SK-N-SH treated with all-trans-retinoic acid at 6 μM for 48 hours (cell line): ENCODE results near the gene SLC25A3.

Experiments
- ATAC-seq: fragments of 200-7000 bp; cut with Tn5 transposase; 3 replicates; pipeline ENCODE4 v1.9.1; 2020; ENCODE audit warnings: mild to moderate bottlenecking, moderate library complexity
- ARNTL ChIP-seq: fragments of 450-650 bp; formaldehyde crosslinking; IDR thresholded peaks from 2 replicates; pipeline ENCODE4 v1.5.0; 2020; ENCODE audit warnings: low read depth, mild to moderate bottlenecking, moderate library complexity, borderline replicate concordance
- BACH2 ChIP-seq: fragments of 250-450 bp; sonication (Bioruptor Pico); IDR thresholded peaks from 2 replicates; pipeline ENCODE4 v1.9.0; 2021; ENCODE audit warnings: mild to moderate bottlenecking, borderline replicate concordance
- CSDC2 ChIP-seq: fragments of 250-450 bp; sonication (Bioruptor Pico); IDR thresholded peaks from 2 replicates; pipeline ENCODE4 v1.5.0; 2020; ENCODE audit warnings: mild to moderate bottlenecking, moderate library complexity
- GLIS3 ChIP-seq: fragments of 250-450 bp; sonication (Bioruptor Pico); IDR thresholded peaks from 2 replicates; pipeline ENCODE4 v1.5.0; 2020; ENCODE audit warnings: mild to moderate bottlenecking, moderate library complexity
- ISL1 ChIP-seq: fragments of 250-450 bp; sonication (Bioruptor Pico); IDR thresholded peaks from 2 replicates; pipeline ENCODE4 v2.1.2; 2022; ENCODE audit warnings: mild to moderate bottlenecking, moderate library complexity
- OSR1 ChIP-seq: fragments of 250-450 bp; sonication (Bioruptor Pico); IDR thresholded peaks from 2 replicates; pipeline ENCODE4 v1.8.0; 2022; ENCODE audit warnings: moderate library complexity, mild to moderate bottlenecking, inconsistent platforms
- RARB ChIP-seq: fragments of 250-450 bp; sonication (Bioruptor Pico); IDR thresholded peaks from 2 replicates; pipeline ENCODE4 v1.8.0; 2021; ENCODE audit warnings: mild to moderate bottlenecking, moderate library complexity
- SNAI2 ChIP-seq: fragments of 250-450 bp; sonication (Bioruptor Pico); IDR thresholded peaks from 2 replicates; pipeline ENCODE4 v1.5.0; 2020; ENCODE audit warnings: mild to moderate bottlenecking, moderate library complexity
- TCF4 ChIP-seq: fragments of 250-450 bp; sonication (Bioruptor Pico); IDR thresholded peaks from 2 replicates; pipeline ENCODE4 v1.8.0; 2021; ENCODE audit warnings: mild to moderate bottlenecking, moderate library complexity, borderline replicate concordance
- TOX ChIP-seq: fragments of 250-450 bp; sonication (Bioruptor Pico); IDR thresholded peaks from 2 replicates; pipeline ENCODE4 v1.8.0; 2021; ENCODE audit warnings: mild to moderate bottlenecking, moderate library complexity, borderline replicate concordance
- ZFP30 ChIP-seq: fragments of 450-650 bp; formaldehyde crosslinking; IDR thresholded peaks from 2 replicates; pipeline ENCODE4 v1.5.0; 2022; ENCODE audit warnings: mild to moderate bottlenecking, moderate library complexity
- ZNF70 ChIP-seq: fragments of 450-650 bp; formaldehyde crosslinking; IDR thresholded peaks from 2 replicates; pipeline ENCODE4 v1.5.0; 2020; ENCODE audit warnings: mild to moderate bottlenecking, moderate library complexity
- ZNF8 ChIP-seq: fragments of 450-650 bp; formaldehyde crosslinking; IDR thresholded peaks from 2 replicates; pipeline ENCODE4 v1.5.0; 2020; ENCODE audit warnings: mild to moderate bottlenecking, moderate library complexity
- TF ChIP-seq, protein P1 (sequence below): fragments of 250-450 bp; sonication (Bioruptor Pico); IDR thresholded peaks from 2 replicates; pipeline ENCODE4 v1.5.1; 2021; ENCODE audit warnings: mild to moderate bottlenecking, moderate library complexity
- TF ChIP-seq, protein P2 (sequence below): fragments of 250-450 bp; sonication (Bioruptor Pico); IDR thresholded peaks from 2 replicates; pipeline ENCODE4 v1.5.1; 2020; ENCODE audit warnings: low read depth, mild to moderate bottlenecking, moderate library complexity
- TF ChIP-seq, protein P3 (sequence below): fragments of 250-450 bp; sonication (Bioruptor Pico); IDR thresholded peaks from 2 replicates; pipeline ENCODE4 v1.8.0; 2020; ENCODE audit warnings: mild to moderate bottlenecking, moderate library complexity, borderline replicate concordance
- TF ChIP-seq, protein P4 (sequence below): fragments of 250-450 bp; sonication (Bioruptor Pico); IDR thresholded peaks from 2 replicates; pipeline ENCODE4 v1.5.0; 2020; ENCODE audit warnings: mild to moderate bottlenecking, moderate library complexity
- TF ChIP-seq, protein P5 (sequence below): fragments of 250-450 bp; sonication (Bioruptor Pico); IDR thresholded peaks from 2 replicates; pipeline ENCODE4 v1.8.0; 2021; ENCODE audit warnings: low read depth, mild to moderate bottlenecking, moderate library complexity, borderline replicate concordance

The SLC25A3 gene

DNA sequence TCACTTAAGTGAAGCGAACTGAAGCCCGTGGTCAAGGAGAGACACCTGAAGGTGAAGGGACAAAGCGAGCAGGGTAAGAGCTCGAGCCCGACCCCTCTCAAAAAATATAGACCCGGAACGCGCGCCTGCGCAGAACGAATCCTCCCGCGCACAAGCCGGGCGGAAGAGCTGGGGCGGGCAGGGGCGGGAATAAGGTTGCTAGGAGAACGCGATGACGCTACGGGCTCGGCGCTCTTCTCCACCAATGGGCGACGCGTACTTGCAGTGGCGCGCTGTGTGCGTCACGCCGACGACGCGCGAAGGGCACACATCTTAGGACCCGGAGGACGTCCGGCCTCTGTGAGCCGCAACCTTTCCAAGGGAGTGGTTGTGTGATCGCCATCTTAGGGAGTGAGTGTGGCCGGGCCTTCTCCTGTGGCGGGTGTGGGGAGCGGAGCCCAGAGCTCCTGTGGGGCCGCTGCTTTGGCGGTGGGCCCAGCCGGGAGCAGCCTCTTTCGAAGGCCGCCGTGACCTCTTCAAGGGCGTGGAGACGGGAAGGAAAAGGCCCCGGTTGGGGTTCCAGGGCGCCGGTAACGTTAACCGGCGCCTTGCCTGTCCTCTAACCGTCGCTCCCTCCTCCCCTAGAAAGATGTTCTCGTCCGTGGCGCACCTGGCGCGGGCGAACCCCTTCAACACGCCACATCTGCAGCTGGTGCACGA, at the start of gene SLC25A3:
Gene SLC25A3, plus strand, starts transcription at position 336 of the 699 bp plus-strand sequence. Its CDS starts 293 bp downstream, at position 629.
- TF ChIP-seq CSDC2 (CRISPR knock-in tag) (no peak), BACH2 (CRISPR knock-in tag) (no peak), SNAI2 (CRISPR knock-in tag) (no peak), ZFP30 (CRISPR knock-in tag) (no peak)
- TF ChIP-seq, protein P1, sequence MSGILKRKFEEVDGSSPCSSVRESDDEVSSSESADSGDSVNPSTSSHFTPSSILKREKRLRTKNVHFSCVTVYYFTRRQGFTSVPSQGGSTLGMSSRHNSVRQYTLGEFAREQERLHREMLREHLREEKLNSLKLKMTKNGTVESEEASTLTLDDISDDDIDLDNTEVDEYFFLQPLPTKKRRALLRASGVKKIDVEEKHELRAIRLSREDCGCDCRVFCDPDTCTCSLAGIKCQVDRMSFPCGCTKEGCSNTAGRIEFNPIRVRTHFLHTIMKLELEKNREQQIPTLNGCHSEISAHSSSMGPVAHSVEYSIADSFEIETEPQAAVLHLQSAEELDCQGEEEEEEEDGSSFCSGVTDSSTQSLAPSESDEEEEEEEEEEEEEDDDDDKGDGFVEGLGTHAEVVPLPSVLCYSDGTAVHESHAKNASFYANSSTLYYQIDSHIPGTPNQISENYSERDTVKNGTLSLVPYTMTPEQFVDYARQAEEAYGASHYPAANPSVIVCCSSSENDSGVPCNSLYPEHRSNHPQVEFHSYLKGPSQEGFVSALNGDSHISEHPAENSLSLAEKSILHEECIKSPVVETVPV (CRISPR knock-in tag), result 0 out of 2 replicates have a peak, but pooled peaks have one; percentile 63
- TF ChIP-seq, protein P2, sequence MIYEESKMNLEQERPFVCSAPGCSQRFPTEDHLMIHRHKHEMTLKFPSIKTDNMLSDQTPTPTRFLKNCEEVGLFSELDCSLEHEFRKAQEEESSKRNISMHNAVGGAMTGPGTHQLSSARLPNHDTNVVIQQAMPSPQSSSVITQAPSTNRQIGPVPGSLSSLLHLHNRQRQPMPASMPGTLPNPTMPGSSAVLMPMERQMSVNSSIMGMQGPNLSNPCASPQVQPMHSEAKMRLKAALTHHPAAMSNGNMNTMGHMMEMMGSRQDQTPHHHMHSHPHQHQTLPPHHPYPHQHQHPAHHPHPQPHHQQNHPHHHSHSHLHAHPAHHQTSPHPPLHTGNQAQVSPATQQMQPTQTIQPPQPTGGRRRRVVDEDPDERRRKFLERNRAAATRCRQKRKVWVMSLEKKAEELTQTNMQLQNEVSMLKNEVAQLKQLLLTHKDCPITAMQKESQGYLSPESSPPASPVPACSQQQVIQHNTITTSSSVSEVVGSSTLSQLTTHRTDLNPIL, result no peak
- peak; percentile 98 for ATAC-seq

DNA sequence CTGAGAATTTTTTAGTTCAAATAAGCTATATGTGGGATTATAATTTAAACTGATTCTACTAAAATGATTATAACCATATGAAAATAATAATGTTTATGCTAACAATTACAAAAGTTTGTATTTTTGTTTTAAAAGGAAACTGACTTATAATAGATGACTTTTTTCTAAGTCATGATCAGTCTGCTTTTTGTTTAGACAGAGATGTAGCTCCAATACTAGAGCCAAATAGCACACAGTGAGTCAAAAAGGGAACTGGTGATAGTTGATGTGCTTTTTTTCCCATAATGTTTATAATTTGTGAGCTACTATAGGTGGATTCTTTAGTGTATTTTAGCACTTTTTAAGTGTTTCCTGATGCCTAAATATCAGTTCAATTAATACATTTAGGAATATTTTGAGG, 49.8 kb upstream of the SLC25A3 start:
- no peak for ATAC-seq
- TF ChIP-seq TOX (CRISPR knock-in tag), result no peak
- no peak for TF ChIP-seq ZNF8 (CRISPR knock-in tag)
- TF ChIP-seq RARB (CRISPR knock-in tag), result no peak
- no peak for TF ChIP-seq ISL1 (CRISPR knock-in tag)
- TF ChIP-seq, protein P3, sequence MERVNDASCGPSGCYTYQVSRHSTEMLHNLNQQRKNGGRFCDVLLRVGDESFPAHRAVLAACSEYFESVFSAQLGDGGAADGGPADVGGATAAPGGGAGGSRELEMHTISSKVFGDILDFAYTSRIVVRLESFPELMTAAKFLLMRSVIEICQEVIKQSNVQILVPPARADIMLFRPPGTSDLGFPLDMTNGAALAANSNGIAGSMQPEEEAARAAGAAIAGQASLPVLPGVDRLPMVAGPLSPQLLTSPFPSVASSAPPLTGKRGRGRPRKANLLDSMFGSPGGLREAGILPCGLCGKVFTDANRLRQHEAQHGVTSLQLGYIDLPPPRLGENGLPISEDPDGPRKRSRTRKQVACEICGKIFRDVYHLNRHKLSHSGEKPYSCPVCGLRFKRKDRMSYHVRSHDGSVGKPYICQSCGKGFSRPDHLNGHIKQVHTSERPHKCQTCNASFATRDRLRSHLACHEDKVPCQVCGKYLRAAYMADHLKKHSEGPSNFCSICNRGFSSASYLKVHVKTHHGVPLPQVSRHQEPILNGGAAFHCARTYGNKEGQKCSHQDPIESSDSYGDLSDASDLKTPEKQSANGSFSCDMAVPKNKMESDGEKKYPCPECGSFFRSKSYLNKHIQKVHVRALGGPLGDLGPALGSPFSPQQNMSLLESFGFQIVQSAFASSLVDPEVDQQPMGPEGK, result no peak
- no peak for TF ChIP-seq BACH2 (CRISPR knock-in tag)
- TF ChIP-seq, protein P2, result no peak
- no peak for TF ChIP-seq ARNTL
- TF ChIP-seq, protein P4, sequence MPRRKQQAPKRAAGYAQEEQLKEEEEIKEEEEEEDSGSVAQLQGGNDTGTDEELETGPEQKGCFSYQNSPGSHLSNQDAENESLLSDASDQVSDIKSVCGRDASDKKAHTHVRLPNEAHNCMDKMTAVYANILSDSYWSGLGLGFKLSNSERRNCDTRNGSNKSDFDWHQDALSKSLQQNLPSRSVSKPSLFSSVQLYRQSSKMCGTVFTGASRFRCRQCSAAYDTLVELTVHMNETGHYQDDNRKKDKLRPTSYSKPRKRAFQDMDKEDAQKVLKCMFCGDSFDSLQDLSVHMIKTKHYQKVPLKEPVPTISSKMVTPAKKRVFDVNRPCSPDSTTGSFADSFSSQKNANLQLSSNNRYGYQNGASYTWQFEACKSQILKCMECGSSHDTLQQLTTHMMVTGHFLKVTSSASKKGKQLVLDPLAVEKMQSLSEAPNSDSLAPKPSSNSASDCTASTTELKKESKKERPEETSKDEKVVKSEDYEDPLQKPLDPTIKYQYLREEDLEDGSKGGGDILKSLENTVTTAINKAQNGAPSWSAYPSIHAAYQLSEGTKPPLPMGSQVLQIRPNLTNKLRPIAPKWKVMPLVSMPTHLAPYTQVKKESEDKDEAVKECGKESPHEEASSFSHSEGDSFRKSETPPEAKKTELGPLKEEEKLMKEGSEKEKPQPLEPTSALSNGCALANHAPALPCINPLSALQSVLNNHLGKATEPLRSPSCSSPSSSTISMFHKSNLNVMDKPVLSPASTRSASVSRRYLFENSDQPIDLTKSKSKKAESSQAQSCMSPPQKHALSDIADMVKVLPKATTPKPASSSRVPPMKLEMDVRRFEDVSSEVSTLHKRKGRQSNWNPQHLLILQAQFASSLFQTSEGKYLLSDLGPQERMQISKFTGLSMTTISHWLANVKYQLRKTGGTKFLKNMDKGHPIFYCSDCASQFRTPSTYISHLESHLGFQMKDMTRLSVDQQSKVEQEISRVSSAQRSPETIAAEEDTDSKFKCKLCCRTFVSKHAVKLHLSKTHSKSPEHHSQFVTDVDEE (CRISPR knock-in tag), result no peak
- TF ChIP-seq, protein P1 (CRISPR knock-in tag), result no peak
- TF ChIP-seq ZNF70 (CRISPR knock-in tag), result no peak
- TF ChIP-seq GLIS3, result no peak
- no peak for TF ChIP-seq OSR1 (CRISPR knock-in tag)
- TF ChIP-seq, protein P5, sequence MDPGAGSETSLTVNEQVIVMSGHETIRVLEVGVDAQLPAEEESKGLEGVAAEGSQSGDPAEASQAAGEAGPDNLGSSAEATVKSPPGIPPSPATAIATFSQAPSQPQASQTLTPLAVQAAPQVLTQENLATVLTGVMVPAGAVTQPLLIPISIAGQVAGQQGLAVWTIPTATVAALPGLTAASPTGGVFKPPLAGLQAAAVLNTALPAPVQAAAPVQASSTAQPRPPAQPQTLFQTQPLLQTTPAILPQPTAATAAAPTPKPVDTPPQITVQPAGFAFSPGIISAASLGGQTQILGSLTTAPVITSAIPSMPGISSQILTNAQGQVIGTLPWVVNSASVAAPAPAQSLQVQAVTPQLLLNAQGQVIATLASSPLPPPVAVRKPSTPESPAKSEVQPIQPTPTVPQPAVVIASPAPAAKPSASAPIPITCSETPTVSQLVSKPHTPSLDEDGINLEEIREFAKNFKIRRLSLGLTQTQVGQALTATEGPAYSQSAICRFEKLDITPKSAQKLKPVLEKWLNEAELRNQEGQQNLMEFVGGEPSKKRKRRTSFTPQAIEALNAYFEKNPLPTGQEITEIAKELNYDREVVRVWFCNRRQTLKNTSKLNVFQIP (CRISPR knock-in tag), result no peak
- TF ChIP-seq TCF4 (CRISPR knock-in tag), result no peak
